Fibroblast of skin of right quadriceps (primary cell): ENCODE data around the gene SGSM1.
"Not testable (repeated sequence)": the region's sequence is repeated elsewhere in the genome, so short reads cannot be mapped to it uniquely, and the experiment has no call there.

ENCODE experiments used
- DNase-seq: peaks from one replicate; pipeline ENCODE4 v3.0.0-alpha.2; 2013

SGSM1 gene

GRCh38 chr22:24845041-24845898 lies 39.3 kb downstream of the SGSM1 start:
- no peak for DNase-seq

DNA sequence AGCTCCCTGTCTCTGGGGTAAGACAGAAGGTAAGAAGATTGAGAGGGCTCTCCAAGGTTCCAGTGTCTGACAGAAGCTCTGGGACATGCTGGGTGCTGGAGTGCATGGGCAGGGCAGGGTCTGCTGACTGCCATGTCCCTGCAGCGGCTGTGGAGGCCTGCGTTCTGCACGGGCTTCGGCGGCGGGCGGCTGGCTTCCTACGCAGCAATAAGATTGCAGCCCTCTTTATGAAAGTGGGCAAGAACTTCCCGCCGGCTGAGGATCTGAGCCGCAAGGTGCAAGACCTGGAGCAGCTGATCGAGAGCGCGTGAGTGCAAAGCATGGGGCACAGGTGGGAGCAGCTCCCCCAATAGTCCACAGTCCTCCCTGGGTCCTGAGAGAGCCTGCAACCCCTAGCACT lies 41.5 kb downstream of the SGSM1 start:
- no peak for DNase-seq

- DNase-seq: no peak
Measured at GRCh38 chr22:24848559-24849168, 42.7 kb downstream of the SGSM1 start.

- DNase-seq: no peak
Measured at GRCh38 chr22:24855794-24856193, 49.8 kb downstream of the SGSM1 start.

DNA sequence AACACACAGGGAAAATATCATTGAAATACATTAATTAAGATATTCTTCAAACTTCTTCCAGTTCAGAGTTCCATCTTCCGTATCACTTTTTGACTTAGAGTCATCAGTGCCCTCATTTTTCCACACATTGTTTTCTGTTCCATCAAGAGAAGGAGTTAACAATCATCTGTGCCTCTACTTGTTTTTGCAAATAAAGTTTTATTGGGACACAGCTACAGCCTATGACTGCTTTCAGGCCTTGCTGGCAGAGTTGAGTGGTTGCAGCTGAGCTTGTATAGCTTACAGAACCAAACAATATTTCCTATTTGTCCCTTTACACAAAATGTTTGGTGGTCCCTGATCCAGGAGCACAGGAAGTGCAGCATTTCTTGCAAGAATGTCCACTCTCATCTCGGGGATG lies 51.6 kb downstream of the SGSM1 start:
- no peak for DNase-seq

- DNase-seq: no peak
Measured at GRCh38 chr22:24859587-24859986, 53.6 kb downstream of the SGSM1 start.

DNA sequence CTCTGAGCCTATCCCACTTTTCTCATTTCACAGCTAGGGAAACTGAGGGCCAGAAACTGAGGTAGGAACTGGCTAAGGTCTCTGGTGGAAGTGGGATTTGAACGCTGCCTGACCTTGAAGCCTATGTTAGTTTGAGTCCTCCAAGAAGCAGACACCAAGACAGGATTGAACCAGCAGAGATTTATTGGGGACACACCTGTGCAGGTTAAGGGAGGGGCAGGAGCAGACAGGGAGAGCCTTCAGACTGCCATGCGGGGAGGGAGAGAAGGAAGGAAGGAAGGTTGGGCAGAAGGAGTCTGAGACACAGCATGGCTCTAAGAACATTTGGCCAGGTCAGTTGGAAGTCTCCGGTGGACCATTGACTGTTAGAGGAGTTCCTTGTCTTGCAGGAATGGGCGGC lies 59.5 kb downstream of the SGSM1 start:
- no peak for DNase-seq

- no peak for DNase-seq
Measured at GRCh38 chr22:24867323-24868022, 61.5 kb downstream of the SGSM1 start.

- no peak for DNase-seq
Measured at GRCh38 chr22:24868979-24869378, 63.0 kb downstream of the SGSM1 start.

DNA sequence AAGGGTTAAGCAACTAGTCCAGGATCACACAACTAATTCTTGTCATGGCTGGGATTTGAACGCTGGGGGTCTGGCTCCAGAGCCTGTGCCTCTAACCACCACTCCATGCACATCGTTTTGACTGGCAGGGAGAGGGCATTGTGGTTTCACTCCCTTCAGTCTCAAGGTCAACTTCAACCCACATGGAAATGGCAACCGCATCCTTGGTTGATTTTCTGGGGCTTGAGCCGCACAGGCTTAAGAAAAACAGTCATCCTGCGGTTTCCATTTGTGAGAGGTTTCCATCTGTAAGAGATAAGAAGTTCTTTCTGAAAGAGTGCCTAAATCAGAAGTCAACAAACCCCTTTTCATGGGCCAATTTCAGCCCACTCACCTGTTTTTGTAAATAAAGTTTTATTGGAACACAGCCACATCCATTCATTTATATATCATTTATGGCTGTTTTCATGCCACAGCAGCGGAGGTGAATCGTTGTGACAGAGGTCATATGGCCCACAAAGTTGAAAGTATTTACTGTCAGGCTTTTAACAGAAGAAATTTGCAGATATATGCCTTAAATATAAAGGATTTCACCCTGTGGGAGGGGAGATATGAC lies 65.7 kb downstream of the SGSM1 start:
- DNase-seq: no peak

DNA sequence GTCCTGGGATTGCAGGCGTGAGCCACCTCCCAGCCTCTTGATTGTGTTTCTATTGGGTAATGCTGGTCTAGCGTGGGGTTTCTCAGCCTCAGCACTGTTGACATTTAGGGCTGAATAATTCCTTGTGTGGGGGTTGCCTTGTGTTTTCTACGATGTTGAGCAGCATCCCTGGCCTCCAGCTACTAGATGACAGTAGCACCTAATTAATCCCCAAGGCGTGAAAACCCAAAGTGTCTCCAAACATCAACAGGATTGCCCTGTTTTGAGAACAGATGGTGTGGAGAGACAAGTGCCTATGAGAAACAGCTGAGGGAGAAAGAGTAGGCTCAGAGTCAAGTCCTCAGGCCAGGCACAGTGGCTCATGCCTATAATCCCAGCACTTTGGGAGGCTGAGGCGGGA lies 67.2 kb downstream of the SGSM1 start:
- DNase-seq: no peak

- DNase-seq: no peak
Measured at GRCh38 chr22:24875862-24876506, 70.0 kb downstream of the SGSM1 start.

DNA sequence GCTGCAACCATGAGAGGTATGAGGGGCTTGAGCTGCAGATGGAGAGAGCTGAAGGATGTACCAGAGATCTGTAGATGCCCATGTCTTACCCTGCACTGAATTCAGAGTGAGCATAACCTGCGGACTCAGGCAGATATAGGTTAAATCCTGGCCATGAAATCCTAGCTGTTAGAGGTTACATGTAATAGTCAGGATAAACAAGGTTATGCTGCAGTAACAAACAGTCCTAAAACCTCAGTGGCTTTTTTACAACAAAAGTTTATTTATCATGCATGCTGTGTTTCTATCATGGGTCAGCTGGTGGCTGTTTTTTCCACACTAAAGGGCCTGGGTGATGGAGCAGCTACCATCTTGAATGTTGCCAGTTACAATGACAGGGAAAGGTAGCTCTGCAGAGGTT lies 70.7 kb downstream of the SGSM1 start:
- DNase-seq: no peak

DNA sequence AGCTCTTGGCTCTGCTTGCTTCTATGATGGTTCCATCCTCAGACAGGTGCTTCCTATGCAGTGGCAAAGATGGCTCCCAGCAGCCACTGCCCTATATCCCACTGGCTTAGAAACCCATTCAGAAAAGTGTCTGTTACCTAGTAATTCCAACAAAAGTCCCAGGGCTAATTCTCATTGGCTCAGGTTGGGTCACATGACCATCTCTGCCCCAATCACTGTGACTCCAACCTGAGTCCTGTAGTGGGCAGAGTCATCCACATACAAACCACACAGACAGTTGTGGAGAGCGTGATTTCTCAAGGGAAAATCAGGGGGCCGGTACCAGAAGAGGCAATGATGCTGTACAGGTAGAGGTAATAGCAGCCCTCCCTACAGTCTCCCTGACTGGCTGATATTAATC lies 73.0 kb downstream of the SGSM1 start:
- no peak for DNase-seq

DNA sequence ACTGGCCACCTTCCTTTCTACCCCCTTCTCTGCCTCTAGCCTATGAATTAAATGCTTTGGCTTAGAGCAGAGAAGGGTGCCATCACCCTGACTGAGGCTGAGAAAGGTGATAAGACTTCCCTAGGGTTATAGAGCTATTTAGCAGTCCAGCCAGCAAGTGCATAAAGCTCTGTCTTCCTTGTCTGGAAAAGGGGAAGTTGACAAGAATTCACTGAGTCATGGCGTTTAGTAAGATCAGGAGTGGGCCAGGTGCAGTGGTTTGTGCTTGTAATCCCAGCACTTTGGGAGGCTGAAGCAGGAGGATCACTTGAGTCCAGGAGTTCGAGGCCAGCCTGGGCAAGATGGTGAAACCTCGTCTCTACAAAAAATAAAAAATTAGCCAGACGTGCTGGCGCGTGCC lies 77.4 kb downstream of the SGSM1 start:
- DNase-seq: no peak

- no peak for DNase-seq
Measured at GRCh38 chr22:24887260-24887659, 81.2 kb downstream of the SGSM1 start.

GRCh38 chr22:24893341-24894070 lies 87.5 kb downstream of the SGSM1 start:
- DNase-seq: no peak

GRCh38 chr22:24894220-24894975 lies 88.4 kb downstream of the SGSM1 start:
- peak; percentile 67 for DNase-seq

- no peak for DNase-seq
Measured at GRCh38 chr22:24894998-24895397, 89.0 kb downstream of the SGSM1 start.

DNA sequence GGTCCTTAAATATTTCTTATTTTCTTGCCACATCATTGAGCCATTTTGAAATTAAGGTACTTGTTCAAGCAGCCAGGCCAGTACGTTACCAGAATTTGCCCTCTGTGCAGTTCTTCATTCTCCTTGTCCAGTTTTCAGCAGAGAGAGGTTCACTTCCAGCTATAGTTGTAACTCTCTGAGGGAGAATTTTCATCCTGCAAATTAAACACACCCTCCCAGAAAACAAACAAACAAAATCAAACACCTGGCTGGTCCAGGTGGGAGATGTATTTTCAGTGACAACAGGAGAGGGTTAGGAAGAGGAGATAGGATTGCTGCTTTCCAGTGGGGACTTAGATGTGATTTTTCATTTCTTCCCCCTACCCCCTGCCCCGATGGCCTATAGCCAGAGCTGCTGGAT lies 95.4 kb downstream of the SGSM1 start:
- no peak for DNase-seq

DNA sequence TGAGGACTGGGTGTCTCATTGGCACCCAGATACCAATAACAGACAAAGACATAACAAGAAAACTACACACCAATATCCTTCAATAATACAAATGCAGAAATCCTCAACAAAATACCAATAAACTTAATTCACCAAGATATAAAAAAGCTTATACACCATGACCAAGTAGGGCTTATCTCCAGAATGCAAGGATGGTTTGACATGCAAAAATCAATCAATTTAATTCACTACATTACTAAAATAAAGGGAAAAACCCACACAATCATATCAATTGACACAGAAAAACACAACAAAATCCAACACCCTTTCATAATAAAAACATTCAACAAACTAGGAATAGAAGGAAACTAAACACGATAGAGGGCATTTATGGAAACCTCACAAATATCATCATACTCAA lies 99.9 kb downstream of the SGSM1 start:
- no peak for DNase-seq

DNA sequence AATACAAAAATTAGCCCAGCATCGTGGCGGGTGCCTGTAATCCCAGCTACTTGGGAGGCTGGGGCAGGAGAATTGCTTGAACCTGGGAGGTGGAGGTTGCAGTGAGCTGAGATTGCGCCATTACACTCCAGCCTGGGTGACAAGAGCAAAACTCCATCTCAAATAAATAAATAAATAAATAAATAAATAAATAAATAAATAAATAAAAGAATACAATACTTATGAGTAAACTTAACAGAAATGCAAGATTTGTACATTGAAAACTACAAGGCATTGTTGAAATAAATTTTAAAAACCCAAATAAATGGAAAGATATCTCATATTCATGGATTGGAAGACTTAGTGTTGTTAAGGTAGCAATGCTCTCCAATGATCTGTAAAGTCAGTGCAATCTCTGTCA lies 101.1 kb downstream of the SGSM1 start:
- DNase-seq: not testable (repeated sequence)
